IMR-90 (cell line): ENCODE results near the gene AXIN2. TPM values are rescaled to one million over a fixed set of nuclear protein-coding genes. Genes with fewer than 3 reads are reported as not detected.

Source experiments
- ATAC-seq: fragments of 200-7000 bp; cut with Tn5 transposase; 2 replicates; pipeline ENCODE4 v1.9.1; 2020; ENCODE audit warnings: low read depth, mild to moderate bottlenecking, moderate library complexity
- BruUV-seq: library from RNA; stranded (reverse); fragments of 400-500 nt; replicated peaks from 2 replicates; lab custom pipeline; 2021; lab: Mats Ljungman, UMichigan
- CTCF ChIA-PET: fragments of 300-600 bp; formaldehyde crosslinking; extraction: SDS; loops from one replicate; lab custom pipeline; 2021; ENCODE audit warnings: antibody characterized with exemption; lab: Yijun Ruan, JAX
- POLR2A ChIA-PET: fragments of 300-600 bp; sonication (Branson Sonifier 250); formaldehyde crosslinking; loops from one replicate; lab custom pipeline; 2022; ENCODE audit warnings: antibody characterized with exemption; ENCODE audit not compliant: unreplicated experiment; lab: Charles Lee
- DNase-seq: peaks from one replicate; pipeline ENCODE4 v3.0.0; 2013
- H2AFZ ChIP-seq: replicated peaks from 2 replicates; pipeline ENCODE3; 2013; ENCODE audit warnings: low read length, mild to moderate bottlenecking; ENCODE audit not compliant: poor library complexity
- H2AK5ac ChIP-seq: 2 replicates; pipeline ENCODE4 v1.6.1; 2013; ENCODE audit warnings: low read depth, low read length, inconsistent platforms
- H2AK9ac ChIP-seq: replicated peaks from 2 replicates; pipeline ENCODE3; 2013; ENCODE audit warnings: mild to moderate bottlenecking, low read depth, low read length, moderate library complexity; ENCODE audit not compliant: poor library complexity
- H2BK120ac ChIP-seq: 2 replicates; pipeline ENCODE4 v1.6.1; 2013; ENCODE audit warnings: low read depth, low read length, inconsistent platforms
- H2BK15ac ChIP-seq: 3 replicates; pipeline ENCODE4 v1.6.1; 2013; ENCODE audit warnings: low read depth, low read length, inconsistent platforms
- H2BK20ac ChIP-seq: 2 replicates; pipeline ENCODE4 v1.6.1; 2013; ENCODE audit warnings: low read depth, mild to moderate bottlenecking, inconsistent platforms, low read length, moderate library complexity
- H2BK5ac ChIP-seq: 2 replicates; pipeline ENCODE4 v1.6.1; 2013; ENCODE audit warnings: mild to moderate bottlenecking, low read depth, low read length, inconsistent platforms; ENCODE audit not compliant: poor library complexity, severe bottlenecking
- H3K14ac ChIP-seq: replicated peaks from 2 replicates; pipeline ENCODE4 v1.6.1; 2013; ENCODE audit warnings: low read depth, low read length, inconsistent platforms
- H3K18ac ChIP-seq: 2 replicates; pipeline ENCODE4 v1.6.1; 2013; ENCODE audit warnings: low read depth, low read length, control low read depth
- H3K23ac ChIP-seq: 2 replicates; pipeline ENCODE4 v1.6.1; 2013; ENCODE audit warnings: low read depth, low read length, inconsistent platforms
- H3K27ac ChIP-seq: 2 replicates; pipeline ENCODE4 v1.5.1; 2013; ENCODE audit warnings: mild to moderate bottlenecking, control low read depth, low read length; ENCODE audit not compliant: insufficient read depth
- H3K27me3 ChIP-seq: 2 replicates; pipeline ENCODE4 v1.6.1; 2013; ENCODE audit warnings: low read length; ENCODE audit not compliant: control insufficient read depth, insufficient read depth
- H3K36me3 ChIP-seq: 2 replicates; pipeline ENCODE4 v1.6.1; 2013; ENCODE audit warnings: low read length, mixed read lengths; ENCODE audit not compliant: control insufficient read depth, insufficient read depth
- H3K4ac ChIP-seq: 2 replicates; pipeline ENCODE4 v1.6.1; 2013; ENCODE audit warnings: low read depth, low read length, inconsistent platforms
- H3K4me1 ChIP-seq: 2 replicates; pipeline ENCODE4 v1.6.1; 2013; ENCODE audit warnings: low read length, mixed read lengths; ENCODE audit not compliant: control insufficient read depth, insufficient read depth
- H3K4me2 ChIP-seq: 2 replicates; pipeline ENCODE4 v1.6.1; 2013; ENCODE audit warnings: low read depth, mild to moderate bottlenecking, control low read depth, low read length, moderate library complexity
- H3K4me3 ChIP-seq: 2 replicates; pipeline ENCODE4 v1.5.1; 2013; ENCODE audit warnings: low read depth, mild to moderate bottlenecking, control low read depth, low read length, moderate library complexity; ENCODE audit not compliant: insufficient read depth
- H3K56ac ChIP-seq: 2 replicates; pipeline ENCODE4 v1.6.1; 2013; ENCODE audit warnings: low read length, inconsistent platforms; ENCODE audit not compliant: insufficient read depth; ENCODE audit errors: extremely low read depth
- H3K79me1 ChIP-seq, 2 experiments: 2 replicates each; pipeline ENCODE4 v1.6.1; 2013; ENCODE audit warnings: low read length in 2 of 2, inconsistent platforms in 1 of 2, low read depth in 1 of 2
- H3K9ac ChIP-seq: 2 replicates; pipeline ENCODE4 v1.6.1; 2013; ENCODE audit warnings: low read depth, low read length, control low read depth
- H3K9me1 ChIP-seq: 2 replicates; pipeline ENCODE4 v1.6.1; 2013; ENCODE audit warnings: low read length, inconsistent platforms; ENCODE audit not compliant: insufficient read depth
- H3K9me3 ChIP-seq: 2 replicates; pipeline ENCODE4 v1.6.1; 2013; ENCODE audit warnings: low read length; ENCODE audit not compliant: control insufficient read depth, insufficient read depth
- H4K20me1 ChIP-seq: 2 replicates; pipeline ENCODE4 v1.6.1; 2013; ENCODE audit warnings: low read length, inconsistent platforms; ENCODE audit not compliant: insufficient read depth
- H4K5ac ChIP-seq: 2 replicates; pipeline ENCODE4 v1.6.1; 2013; ENCODE audit warnings: mild to moderate bottlenecking, low read depth, low read length, control low read depth
- H4K8ac ChIP-seq, 2 experiments: 2 replicates each; pipeline ENCODE4 v1.6.1; 2013; ENCODE audit warnings: low read depth in 2 of 2, low read length in 2 of 2, control low read depth in 1 of 2, inconsistent platforms in 1 of 2
- H4K91ac ChIP-seq: 2 replicates; pipeline ENCODE4 v1.6.1; 2013; ENCODE audit warnings: low read depth, low read length, inconsistent platforms; ENCODE audit not compliant: insufficient read depth
- BHLHE40 ChIP-seq: fragments of 150-350 bp; IDR thresholded peaks from 2 replicates; pipeline ENCODE4 v1.6.1; 2016; ENCODE audit warnings: mild to moderate bottlenecking, low read depth, low read length
- CEBPB ChIP-seq: IDR thresholded peaks from 2 replicates; pipeline ENCODE4 v1.6.1; 2012; ENCODE audit warnings: low read depth, low read length, improper control_type of control experiment
- CHD1 ChIP-seq: IDR thresholded peaks from 2 replicates; pipeline ENCODE4 v1.6.1; 2012; ENCODE audit warnings: low read depth, low read length, improper control_type of control experiment
- CTCF ChIP-seq: conservative IDR thresholded peaks from 2 replicates; pipeline ENCODE4 v1.5.1; 2012; ENCODE audit warnings: mild to moderate bottlenecking, low read depth, low read length, improper control_type of control experiment
- ELK1 ChIP-seq: fragments of 150-350 bp; IDR thresholded peaks from 2 replicates; pipeline ENCODE4 v1.6.1; 2016; ENCODE audit warnings: low read depth, mild to moderate bottlenecking, low read length, moderate library complexity, borderline replicate concordance
- FOS ChIP-seq: fragments of 150-350 bp; IDR thresholded peaks from 2 replicates; pipeline ENCODE4 v1.6.1; 2016; ENCODE audit warnings: low read depth, low read length
- MAFK ChIP-seq: IDR thresholded peaks from 2 replicates; pipeline ENCODE4 v1.6.1; 2012; ENCODE audit warnings: low read depth, low read length, improper control_type of control experiment
- MAZ ChIP-seq: IDR thresholded peaks from 2 replicates; pipeline ENCODE4 v1.6.1; 2012; ENCODE audit warnings: low read depth, mild to moderate bottlenecking, low read length, improper control_type of control experiment, moderate library complexity, borderline replicate concordance
- MXI1 ChIP-seq: IDR thresholded peaks from 2 replicates; pipeline ENCODE4 v1.6.1; 2012; ENCODE audit warnings: low read depth, mild to moderate bottlenecking, low read length, moderate library complexity, borderline replicate concordance
- NFE2L2 ChIP-seq: fragments of 150-350 bp; IDR thresholded peaks from 2 replicates; pipeline ENCODE4 v1.6.1; 2016; ENCODE audit warnings: low read depth, mild to moderate bottlenecking, low read length
- POLR2A ChIP-seq: IDR thresholded peaks from 2 replicates; pipeline ENCODE4 v1.6.1; 2012; ENCODE audit warnings: mild to moderate bottlenecking, low read depth, low read length
- RAD21 ChIP-seq: IDR thresholded peaks from 2 replicates; pipeline ENCODE4 v1.6.1; 2012; ENCODE audit warnings: low read length, improper control_type of control experiment
- RCOR1 ChIP-seq: IDR thresholded peaks from 2 replicates; pipeline ENCODE4 v1.6.1; 2012; ENCODE audit warnings: mild to moderate bottlenecking, low read length, improper control_type of control experiment; ENCODE audit not compliant: insufficient replicate concordance
- RFX5 ChIP-seq: IDR thresholded peaks from 2 replicates; pipeline ENCODE4 v1.8.0; 2012; ENCODE audit warnings: low read depth, mild to moderate bottlenecking, low read length, moderate library complexity
- SMC3 ChIP-seq: fragments of 150-350 bp; IDR thresholded peaks from 2 replicates; pipeline ENCODE4 v1.6.1; 2016; ENCODE audit warnings: low read depth, mild to moderate bottlenecking, antibody characterized with exemption, low read length, moderate library complexity
- USF2 ChIP-seq: fragments of 150-350 bp; IDR thresholded peaks from 2 replicates; pipeline ENCODE4 v1.6.1; 2017; ENCODE audit warnings: mild to moderate bottlenecking, antibody characterized with exemption, low read length, low read depth
- WGBS, 2 experiments: methylation state at CpG; one replicate each; pipeline versions ENCODE4 v1.1.5 to v1.1.7; 2013; ENCODE audit warnings: missing lambda C conversion rate in 2 of 2; ENCODE audit not compliant: insufficient read length in 1 of 2; ENCODE audit errors: extremely low coverage in 2 of 2; 5-methylcytosine and 5-hydroxymethylcytosine counted together
- dilution Hi-C: fragments of 300-500 bp; cut with HindIII; formaldehyde crosslinking; loops from one replicate; pipeline ENCODE4 v1.14.3; 2018; ENCODE audit warnings: low sequenced_read_pairs; ENCODE audit not compliant: unreplicated experiment
- in situ Hi-C: fragments of 300-500 bp; cut with MboI; formaldehyde crosslinking; loops from 3 replicates; pipeline ENCODE4 v1.14.3; 2019; ENCODE audit warnings: low sequenced_read_pairs, inconsistent platforms, mixed read lengths
- intact Hi-C: fragments of 100-400 bp; cut with micrococcal nuclease; formaldehyde crosslinking; loops from 2 replicates; pipeline ENCODE4 v1.10.0; 2022
- polyA plus RNA-seq, 3 experiments: library from polyadenylated mRNA; depleted of rRNA; stranded (reverse); fragments of >200 nt; gene quantifications; 2 replicates each; pipeline ENCODE4 v1.2.3, GENCODE V29; 2012; ENCODE audit warnings: low replicate concordance in 1 of 3
- total RNA-seq: library from RNA; depleted of rRNA; stranded (reverse); fragments of >200 nt; gene quantifications from 2 replicates; pipeline ENCODE4 v1.2.3, GENCODE V29; 2012

Gene AXIN2
- total and polyA plus RNA-seq, 2 of the 4 experiments (the other 2 are of a cell fraction): 0.91 to 1.8 TPM

GRCh38 chr17:65583921-65584603, 22.6 kb upstream of the AXIN2 start:
- CTCF ChIA-PET: no interaction called here
- TF ChIP-seq MXI1 (no peak), NFE2L2 (no peak), CHD1 (no peak), POLR2A (no peak), CEBPB (no peak), MAFK (no peak), BHLHE40 (no peak), RFX5 (no peak), RAD21 (no peak), ELK1 (no peak), MAZ (no peak), CTCF (no peak), RCOR1 (no peak), USF2 (no peak), SMC3 (no peak), FOS (no peak)
- intact Hi-C loops: no loop called here
- no peaks in the 10 kb centered on the region for H3K9me3 ChIP-seq
- H2BK5ac ChIP-seq: no peak overlapping the region
- no peak overlapping the region for H3K14ac ChIP-seq
- BruUV-seq: no TSS peak
- no peak overlapping the region for H2BK15ac ChIP-seq
- H3K27ac ChIP-seq: no peak overlapping the region
- no peak overlapping the region for H3K56ac ChIP-seq
- H2AK5ac ChIP-seq: no peak overlapping the region
- no peaks in the 10 kb centered on the region for H3K4me1 ChIP-seq
- in situ Hi-C loops: no loop called here
- no peaks in the 10 kb centered on the region; the same call in 1 of the 2 replicates for H3K27me3 ChIP-seq
- H2AK9ac ChIP-seq: no peak overlapping the region
- H3K9ac ChIP-seq: no peak overlapping the region
- no peak overlapping the region for H2BK120ac ChIP-seq
- no peaks in the 10 kb centered on the region for H3K9me1 ChIP-seq
- no peaks in the 10 kb centered on the region for H3K36me3 ChIP-seq
- no peak overlapping the region for H4K91ac ChIP-seq
- no peak overlapping the region for H4K5ac ChIP-seq
- no peak overlapping the region for H3K4me2 ChIP-seq
- POLR2A ChIA-PET: interaction anchor here (0.6 kb wide), 1 partner anchor 26 kb away, joined by 4 read pairs; no protein-coding TSS in a partner anchor
- ATAC-seq: no peak
- H3K18ac ChIP-seq: no peak overlapping the region
- no peaks in the 10 kb centered on the region for H3K79me1 ChIP-seq
- H3K4me3 ChIP-seq: no peak overlapping the region
- H2AFZ ChIP-seq: no peak overlapping the region
- no peak overlapping the region for H3K4ac ChIP-seq
- no peak overlapping the region for H2BK20ac ChIP-seq
- no peak overlapping the region for H4K8ac ChIP-seq
- no peak for DNase-seq
- H3K23ac ChIP-seq: no peak overlapping the region
- no peaks in the 10 kb centered on the region for H4K20me1 ChIP-seq
- 28% methylated on average over 2 of the region's 10 CpGs; no CpG with 5 or more reads in 1 of the 2 experiments for WGBS, 2 experiments
- dilution Hi-C loops: no loop called here
